Esophagus squamous epithelium (tissue), 4 donors: ENCODE measurements around the gene MCC.

Source experiments
- POLR2A ChIP-seq, 4 donors: fragments of 450-650 bp; IDR thresholded peaks; one replicate each; pipeline ENCODE4 v1.6.1; 2017; ENCODE audit warnings: antibody characterized with exemption in 4 of 4, mild to moderate bottlenecking in 4 of 4, moderate library complexity in 3 of 4
- TF ChIP-seq, protein P1 (sequence below), 6 experiments: fragments of 450-650 bp in 4 of 6; fragments of 200-600 bp in 2 of 6; sonication (generic) in 2 of 6; IDR thresholded peaks; one replicate each; pipeline ENCODE4 v1.5.1; 2016 to 2019; ENCODE audit warnings: antibody characterized with exemption in 6 of 6, mild to moderate bottlenecking in 4 of 6, moderate library complexity in 4 of 6

- TF ChIP-seq, protein P1, sequence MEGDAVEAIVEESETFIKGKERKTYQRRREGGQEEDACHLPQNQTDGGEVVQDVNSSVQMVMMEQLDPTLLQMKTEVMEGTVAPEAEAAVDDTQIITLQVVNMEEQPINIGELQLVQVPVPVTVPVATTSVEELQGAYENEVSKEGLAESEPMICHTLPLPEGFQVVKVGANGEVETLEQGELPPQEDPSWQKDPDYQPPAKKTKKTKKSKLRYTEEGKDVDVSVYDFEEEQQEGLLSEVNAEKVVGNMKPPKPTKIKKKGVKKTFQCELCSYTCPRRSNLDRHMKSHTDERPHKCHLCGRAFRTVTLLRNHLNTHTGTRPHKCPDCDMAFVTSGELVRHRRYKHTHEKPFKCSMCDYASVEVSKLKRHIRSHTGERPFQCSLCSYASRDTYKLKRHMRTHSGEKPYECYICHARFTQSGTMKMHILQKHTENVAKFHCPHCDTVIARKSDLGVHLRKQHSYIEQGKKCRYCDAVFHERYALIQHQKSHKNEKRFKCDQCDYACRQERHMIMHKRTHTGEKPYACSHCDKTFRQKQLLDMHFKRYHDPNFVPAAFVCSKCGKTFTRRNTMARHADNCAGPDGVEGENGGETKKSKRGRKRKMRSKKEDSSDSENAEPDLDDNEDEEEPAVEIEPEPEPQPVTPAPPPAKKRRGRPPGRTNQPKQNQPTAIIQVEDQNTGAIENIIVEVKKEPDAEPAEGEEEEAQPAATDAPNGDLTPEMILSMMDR (IDR thresholded peaks at IDR 0.05): no peak
- TF ChIP-seq POLR2A (IDR thresholded peaks at IDR 0.05): no peak
These were observed 378.9 kb downstream of the MCC start for GRCh38 chr5:113109344-113109743.
